ENCODE results near the gene FGFBP2. TPM values are rescaled to one million over a fixed set of nuclear protein-coding genes. Genes with fewer than 3 reads are reported as not detected.
"Not testable (repeated sequence)": the region's sequence is repeated elsewhere in the genome, so short reads cannot be mapped to it uniquely, and the experiment has no call there.

Gene FGFBP2
- total RNA-seq, 1 experiment from 2014 or later = not detected

DNA sequence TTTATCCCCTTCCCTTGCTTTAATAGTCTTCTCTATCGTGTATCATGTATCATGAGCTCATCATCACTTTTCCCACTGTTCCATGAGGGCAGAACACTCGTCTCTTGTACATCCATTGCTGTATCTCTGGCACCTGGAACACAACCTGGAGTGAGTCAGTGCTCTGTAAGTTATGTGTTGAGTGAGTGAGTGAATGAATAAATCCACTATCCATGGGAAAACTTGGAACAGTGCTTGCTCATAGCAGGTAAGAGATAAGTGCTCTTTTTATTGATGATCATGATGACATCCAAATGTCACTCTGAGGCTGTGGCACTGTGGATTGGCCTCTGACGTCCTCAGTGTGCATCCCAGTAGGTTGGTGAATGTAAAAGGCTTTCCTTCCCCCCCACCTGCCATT is 28.7 kb downstream of the FGFBP2 start:
- no peak for DNase-seq (ENCODE audit: extremely low read depth, low read depth)

DNA sequence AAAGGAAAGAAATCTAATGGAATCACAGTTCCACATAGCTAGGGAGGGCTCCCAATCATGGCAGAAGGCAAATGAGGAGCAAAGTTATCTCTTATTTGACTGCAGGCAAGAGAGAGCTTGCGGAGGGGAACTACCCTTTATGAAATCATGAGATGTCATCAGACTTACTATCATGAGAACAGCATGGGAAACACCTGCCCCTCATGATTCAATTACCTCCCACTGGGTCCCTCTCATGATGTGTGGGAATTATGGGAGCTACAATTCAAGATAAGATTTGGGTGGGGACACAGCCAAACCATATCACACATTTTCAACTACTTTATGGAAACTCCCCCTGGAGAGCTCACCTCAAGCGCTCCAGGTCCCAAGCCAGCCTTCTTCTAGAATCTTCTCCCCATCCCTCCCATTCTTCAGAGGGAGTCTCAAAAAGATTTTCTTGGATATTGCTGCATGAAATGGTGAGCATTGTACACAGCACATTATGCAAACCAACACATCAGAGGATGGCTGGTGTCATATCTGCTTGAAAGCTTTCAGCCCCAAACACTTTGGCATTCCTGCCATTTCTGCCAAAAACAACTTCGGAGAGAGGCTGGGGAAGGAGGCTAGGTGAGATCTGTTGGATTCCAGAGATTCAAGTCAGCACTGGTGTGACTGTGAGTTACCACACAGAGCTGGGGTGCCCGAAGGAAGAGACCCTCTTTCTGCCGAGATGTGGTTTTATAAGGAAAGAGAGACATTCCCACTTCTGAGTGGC is 31.3 kb downstream of the FGFBP2 start:
- no peak for DNase-seq (ENCODE audit: extremely low read depth, low read depth)

DNA sequence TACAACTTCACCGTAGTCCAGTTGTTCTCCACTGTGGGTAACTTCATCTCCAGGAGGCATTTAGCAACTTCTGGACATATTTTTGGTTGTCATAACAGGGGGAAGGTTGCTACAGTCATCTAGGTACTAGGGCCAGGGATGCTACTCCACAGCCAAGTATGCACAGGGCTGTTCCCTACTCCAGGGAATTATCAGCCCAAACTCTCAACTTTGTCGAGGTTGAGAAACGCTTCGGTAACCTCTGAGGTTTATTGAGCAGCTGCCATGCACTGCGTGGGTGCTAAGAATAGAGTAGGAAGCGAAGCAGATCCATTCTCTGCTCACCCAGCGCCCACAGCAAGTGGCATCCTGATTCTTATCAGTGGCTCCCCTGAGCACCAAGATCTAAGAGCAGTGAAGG is 32.7 kb downstream of the FGFBP2 start:
- DNase-seq (ENCODE audit: extremely low read depth, low read depth) = no peak

DNA sequence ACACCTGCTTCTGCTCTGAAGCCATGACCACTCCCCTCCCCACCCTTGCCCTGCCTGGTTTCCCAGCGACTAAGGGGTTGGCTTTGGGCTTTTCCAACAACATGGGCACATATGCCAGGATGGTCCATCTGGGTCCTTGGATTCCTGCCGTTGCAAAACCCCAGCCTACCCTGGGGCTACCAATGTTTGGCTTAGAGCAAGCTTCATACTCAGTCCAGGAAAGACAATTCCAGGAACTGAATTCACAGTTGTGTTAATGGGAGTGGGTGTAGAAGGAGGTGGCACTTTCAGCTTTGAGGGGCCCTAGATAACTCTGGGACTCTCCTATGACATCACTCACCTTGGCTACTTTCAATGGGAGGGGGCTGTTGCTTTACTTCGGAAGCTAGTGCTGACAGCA is 33.4 kb downstream of the FGFBP2 start:
- no peak for DNase-seq (ENCODE audit: extremely low read depth, low read depth)

DNA sequence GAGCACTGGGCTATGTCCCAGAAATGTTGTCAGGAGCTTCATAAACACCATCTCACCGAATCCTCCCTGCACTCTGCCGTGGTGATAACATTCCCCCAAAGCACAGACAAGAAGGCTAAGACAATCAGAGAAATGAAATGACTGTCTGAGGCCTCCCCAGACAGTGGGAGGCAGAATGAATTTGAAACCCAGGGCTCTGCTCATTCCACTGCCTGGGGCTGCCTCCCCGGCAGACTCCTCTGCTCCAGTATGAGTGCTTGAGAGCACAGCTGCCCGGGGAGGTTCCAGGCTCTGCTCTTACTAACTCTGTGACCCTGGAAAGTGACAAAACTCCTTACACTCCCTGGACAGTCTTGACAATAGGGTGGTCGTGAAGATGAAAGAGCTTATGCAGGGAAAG is 34.1 kb downstream of the FGFBP2 start:
- DNase-seq (ENCODE audit: extremely low read depth, low read depth) = no peak

DNA sequence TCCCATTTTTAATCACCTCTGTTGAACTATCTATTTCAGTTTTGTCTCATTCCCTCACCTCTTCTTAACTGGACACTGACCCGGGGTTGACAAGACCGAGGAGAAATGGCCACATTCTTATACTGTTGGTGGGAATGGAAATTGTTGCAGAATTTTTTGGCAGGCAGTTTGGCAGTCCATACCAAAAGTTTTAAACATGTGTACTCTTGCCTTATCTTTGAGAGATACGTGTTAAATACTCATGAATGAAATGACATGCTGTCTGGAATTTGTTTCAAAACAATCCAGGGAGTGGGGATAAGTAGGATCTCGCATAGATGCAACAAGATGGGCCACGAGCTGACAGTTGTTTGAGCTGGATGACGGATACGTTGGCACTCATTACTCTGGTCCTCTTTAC is 36.5 kb downstream of the FGFBP2 start:
- no peak for DNase-seq (ENCODE audit: extremely low read depth, low read depth)

DNA sequence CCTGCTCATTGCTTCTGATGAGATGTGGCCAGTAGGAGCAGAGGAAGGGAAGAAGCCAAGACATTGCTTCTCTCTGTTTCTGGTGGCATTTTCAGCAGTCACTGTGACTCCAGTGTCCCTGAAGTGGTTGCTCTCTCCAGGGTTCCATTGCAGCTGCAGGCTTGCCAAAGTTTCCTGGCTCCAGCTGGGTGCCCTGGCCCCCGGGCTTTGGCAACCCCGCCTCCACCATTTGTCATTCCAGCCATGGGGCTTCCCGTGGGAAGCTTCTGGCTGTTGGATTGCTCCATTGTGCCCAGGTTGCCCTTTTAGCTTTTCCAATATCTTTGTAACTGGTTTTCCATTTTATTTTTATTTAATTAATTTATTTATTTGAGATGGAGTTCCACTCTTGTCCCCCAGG is 37.1 kb downstream of the FGFBP2 start:
- no peak for DNase-seq (ENCODE audit: extremely low read depth, low read depth)

DNA sequence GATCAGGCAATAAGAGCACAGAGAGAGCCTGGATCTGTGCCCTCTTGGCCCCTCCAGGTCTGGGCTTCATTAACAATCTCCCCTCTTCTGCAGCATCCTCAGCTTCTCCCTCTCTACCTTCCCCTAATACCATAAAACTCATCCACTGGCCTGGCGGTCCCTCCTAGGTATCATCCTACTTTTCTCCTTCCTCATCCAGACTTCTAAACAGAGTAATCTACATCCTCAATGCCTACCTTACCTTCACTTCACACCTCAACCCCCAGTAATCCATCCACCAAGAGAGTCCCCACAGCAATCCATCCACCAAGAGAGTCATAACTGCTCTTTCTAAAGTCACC is 41.4 kb downstream of the FGFBP2 start:
- no peak for DNase-seq (ENCODE audit: extremely low read depth, low read depth)

DNA sequence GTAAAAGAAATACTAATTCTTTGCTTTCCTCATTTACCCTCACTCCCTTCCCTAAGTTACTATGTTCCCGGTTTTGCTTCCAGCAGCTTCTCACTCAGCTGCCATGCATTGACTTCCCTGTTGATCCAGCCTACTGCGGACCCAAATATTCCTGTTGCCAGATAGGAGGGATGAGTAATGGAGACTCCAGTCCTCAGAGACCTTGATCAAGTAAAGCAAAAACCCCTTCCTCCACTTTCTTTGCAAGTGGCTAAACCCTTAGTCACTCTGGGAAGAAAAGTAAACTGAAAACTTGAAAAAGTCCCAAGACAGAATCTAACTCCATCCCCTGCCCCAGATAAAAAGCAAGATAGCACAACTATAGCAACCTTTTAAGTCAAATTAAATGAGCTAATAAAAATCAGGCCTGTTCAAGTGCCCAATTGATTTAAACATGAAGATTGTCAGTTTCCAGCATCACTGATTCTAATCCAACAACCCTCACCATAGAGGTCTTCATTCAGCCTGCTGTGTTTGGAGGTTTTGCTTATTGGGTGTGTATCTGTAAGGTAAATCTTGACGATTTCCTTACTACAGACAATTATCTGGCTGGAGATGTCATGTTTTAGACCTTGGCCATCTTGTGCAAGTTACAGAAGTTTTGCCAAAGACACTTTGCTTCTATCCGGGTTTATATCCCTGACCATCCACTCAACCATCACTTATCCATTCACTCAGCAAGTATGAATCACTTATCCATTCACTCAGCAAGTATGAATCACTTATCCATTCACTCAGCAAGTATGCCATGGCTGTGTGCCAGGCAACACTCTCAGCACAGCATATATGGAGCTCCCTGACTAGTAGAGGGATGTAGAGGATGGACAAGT is 42.0 kb downstream of the FGFBP2 start:
- peak; percentile 85 for DNase-seq (ENCODE audit: extremely low read depth, low read depth)

DNA sequence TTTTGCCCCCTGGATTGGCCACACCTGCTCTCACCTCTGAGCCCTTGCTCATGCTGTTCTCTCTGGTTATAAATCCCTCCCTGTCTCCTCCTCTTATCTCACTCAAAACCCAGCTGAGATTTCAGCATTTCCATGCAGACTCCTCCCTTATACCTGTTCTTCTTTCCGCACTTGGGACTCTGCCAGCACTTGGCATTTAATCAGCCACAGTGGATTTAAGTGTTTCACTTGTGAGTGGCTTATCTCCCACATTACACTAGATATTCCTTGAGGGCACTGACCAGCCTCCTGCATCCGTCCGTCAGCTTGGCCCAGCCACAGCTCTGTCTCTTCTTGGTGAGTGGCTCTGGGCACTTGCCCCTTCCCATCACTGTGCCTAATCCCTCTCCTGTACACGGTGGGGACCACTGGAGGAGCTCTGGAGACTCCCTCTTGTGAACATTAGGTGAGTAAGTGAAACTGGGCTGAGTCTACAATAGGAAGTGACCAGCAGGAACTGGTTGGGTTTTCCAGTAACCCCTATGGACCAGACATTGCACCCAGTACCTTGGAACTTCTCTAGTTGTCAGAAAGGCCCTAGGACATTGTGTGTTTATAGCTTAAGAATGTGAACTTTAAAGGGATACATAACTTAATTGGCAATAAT is 44.4 kb downstream of the FGFBP2 start:
- no peak for DNase-seq (ENCODE audit: extremely low read depth, low read depth)

DNA sequence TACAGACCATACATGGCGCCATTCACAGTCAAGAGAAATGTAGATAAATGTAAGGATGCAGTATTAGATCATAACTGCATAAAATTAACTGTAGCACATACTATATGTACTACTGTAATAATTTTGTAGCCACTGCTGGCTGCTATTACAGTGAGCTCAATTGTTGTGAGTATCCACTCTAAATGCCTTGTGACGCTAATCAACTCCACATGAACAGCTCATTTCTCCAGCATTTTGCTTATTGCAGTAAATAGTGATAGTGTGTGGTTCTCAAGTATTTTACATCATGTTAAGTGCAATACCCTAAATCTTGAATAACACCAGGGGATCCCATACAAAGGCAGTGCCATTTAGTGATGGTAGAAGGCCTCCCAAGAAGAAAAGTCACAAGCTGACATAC is 45.7 kb downstream of the FGFBP2 start:
- no peak for DNase-seq (ENCODE audit: extremely low read depth, low read depth)

DNA sequence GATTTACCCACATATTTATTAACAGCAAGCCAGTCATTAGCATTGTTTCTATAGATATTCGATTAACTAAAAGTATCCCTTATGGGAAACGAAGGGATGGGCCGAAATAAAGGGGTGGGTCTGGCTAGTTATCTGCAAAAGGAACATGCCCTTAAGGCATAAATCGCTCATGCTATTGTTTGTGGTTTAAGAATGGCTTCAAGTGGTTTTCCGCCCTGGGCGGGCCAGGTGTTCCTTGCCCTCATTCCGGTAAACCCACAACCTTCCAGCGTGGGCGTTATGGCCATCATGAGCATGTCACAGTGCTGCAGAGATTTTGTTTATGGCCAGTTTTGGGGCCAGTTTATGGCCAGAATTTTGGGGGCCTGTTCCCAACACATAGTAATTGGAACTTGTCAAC is 46.6 kb downstream of the FGFBP2 start:
- DNase-seq (ENCODE audit: extremely low read depth, low read depth) = not testable (repeated sequence)

DNA sequence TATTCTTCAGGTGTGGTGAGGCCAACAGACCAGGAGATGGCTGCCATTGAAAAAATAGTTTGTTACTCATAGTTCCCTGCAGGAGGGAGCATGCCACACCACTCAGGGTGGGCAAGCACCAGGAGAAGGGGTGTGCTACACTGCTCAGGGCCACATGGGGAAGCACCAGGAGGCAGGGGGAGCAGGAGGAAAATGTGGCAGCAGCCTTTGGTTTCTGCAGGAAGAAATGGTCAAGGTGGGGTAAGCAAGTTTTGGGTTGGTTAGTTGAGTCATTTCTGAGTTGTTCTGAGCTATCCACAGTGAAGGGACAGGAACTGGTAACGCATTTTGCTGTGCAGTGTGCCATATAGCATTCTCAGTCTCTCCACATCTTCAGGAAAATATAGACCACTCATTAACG is 48.2 kb downstream of the FGFBP2 start:
- no peak for DNase-seq (ENCODE audit: extremely low read depth, low read depth)

DNA sequence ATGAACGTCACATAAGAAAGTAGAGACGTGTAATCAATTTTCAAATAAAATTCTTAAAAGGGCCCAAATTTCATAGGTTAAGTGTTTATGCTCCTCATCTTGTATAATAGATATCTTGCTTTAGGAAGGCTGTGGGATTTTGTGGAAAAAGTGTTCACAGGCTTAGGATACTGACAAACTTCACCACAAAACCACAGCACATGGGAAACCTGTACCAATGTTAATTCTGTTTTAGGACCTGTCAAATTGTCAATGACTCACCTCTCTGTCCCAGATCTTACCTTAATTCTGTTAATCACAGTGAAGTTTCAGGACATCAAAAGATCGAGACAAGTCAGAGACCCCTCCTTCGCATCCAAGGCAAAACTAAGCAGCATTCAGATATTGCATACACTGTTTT is 48.7 kb downstream of the FGFBP2 start:
- no peak for DNase-seq (ENCODE audit: extremely low read depth, low read depth)

DNA sequence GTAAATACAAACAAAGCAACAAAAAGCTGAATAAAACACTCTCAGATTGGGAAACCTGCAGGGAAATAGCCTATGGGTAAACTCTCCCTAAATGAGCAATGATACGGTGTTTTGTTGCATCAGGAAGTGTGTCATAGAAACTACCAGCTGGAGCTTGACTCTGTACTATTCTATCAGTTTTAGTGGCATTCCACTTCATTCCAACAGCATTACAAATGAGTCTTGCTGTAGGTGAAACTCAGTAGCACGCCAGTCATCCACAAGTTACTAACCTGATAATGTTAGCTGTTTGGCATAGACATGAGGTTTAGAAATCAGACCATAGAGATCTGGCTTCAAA is 49.4 kb downstream of the FGFBP2 start:
- DNase-seq (ENCODE audit: extremely low read depth, low read depth) = no peak

DNA sequence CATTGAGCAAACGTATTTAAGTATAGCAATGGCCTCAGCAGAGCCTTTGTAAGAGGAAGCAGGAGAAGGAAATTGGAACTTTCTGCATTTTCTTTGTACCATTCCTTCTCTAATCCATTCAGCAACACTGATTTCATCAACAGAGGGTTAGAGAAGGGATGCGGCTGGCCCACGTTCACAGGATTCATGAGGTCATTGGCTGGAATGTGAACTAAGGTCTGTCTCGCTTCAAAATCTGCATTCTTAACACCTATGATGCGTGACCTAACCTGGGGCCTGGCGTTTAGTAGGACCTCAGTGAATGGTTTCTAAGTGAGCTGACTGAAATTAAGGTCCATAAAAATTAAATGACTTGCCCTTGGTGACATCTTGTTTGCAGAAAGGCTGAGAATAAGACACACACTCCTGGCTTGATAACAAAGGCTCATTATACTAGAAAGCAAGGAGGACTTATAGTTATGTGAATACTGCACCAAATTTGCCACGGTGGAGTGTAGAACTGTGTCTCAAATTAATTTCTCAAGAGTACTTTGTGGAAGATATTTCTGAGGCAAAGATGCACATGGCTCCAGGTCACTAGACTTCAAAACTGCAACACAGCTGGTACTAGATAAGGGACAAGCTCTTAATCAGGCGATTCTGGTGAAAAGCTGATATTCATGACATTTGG is 49.9 kb downstream of the FGFBP2 start:
- DNase-seq (ENCODE audit: extremely low read depth, low read depth) = no peak

DNA sequence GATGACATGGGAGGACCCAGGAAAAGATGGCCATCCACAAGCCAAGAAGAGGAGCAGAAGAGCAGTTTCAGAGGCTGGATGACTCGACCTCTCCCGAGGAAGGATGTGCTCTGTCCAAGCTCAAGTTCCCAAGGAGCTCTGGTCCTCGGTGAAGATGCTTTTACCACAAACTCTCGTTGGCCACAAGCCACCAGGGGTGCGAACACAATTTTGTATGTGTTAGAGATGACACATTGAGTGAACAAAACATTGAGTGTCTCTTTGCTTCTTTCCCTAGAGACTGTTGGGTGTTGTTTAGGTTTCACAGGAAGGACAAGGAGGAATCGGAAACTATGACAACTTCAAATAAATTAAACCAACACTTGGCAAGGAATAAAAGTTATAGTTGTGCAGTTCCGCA is 50.7 kb downstream of the FGFBP2 start:
- no peak for DNase-seq (ENCODE audit: extremely low read depth, low read depth)

Measured in NCI-H460 (cell line).